Tibial nerve (tissue), 4 donors: ENCODE data around the gene ZNF326.

Experiments used
- EP300 ChIP-seq, 2 donors: sonication (generic); formaldehyde crosslinking; IDR thresholded peaks; one replicate each; pipeline ENCODE4 v1.6.1; 2017; ENCODE audit warnings: antibody characterized with exemption in 2 of 2, mild to moderate bottlenecking in 1 of 2
- POLR2A ChIP-seq, 2 donors: fragments of 450-650 bp; IDR thresholded peaks; one replicate each; pipeline ENCODE4 v1.6.1; 2017; ENCODE audit warnings: antibody characterized with exemption in 2 of 2, mild to moderate bottlenecking in 2 of 2, moderate library complexity in 2 of 2
- TF ChIP-seq, protein P1 (sequence below), 5 experiments: fragments of 200-600 bp in 3 of 5; fragments of 450-650 bp in 2 of 5; sonication (generic) in 3 of 5; IDR thresholded peaks; one replicate each; pipeline ENCODE4 v1.5.1; 2016 to 2019; ENCODE audit warnings: antibody characterized with exemption in 5 of 5, mild to moderate bottlenecking in 3 of 5, moderate library complexity in 2 of 5

GRCh38 chr1:89953131-89953626 is 41.7 kb upstream of the ZNF326 start:
- TF ChIP-seq, protein P1, sequence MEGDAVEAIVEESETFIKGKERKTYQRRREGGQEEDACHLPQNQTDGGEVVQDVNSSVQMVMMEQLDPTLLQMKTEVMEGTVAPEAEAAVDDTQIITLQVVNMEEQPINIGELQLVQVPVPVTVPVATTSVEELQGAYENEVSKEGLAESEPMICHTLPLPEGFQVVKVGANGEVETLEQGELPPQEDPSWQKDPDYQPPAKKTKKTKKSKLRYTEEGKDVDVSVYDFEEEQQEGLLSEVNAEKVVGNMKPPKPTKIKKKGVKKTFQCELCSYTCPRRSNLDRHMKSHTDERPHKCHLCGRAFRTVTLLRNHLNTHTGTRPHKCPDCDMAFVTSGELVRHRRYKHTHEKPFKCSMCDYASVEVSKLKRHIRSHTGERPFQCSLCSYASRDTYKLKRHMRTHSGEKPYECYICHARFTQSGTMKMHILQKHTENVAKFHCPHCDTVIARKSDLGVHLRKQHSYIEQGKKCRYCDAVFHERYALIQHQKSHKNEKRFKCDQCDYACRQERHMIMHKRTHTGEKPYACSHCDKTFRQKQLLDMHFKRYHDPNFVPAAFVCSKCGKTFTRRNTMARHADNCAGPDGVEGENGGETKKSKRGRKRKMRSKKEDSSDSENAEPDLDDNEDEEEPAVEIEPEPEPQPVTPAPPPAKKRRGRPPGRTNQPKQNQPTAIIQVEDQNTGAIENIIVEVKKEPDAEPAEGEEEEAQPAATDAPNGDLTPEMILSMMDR (IDR thresholded peaks at IDR 0.05) = no peak
- TF ChIP-seq POLR2A (IDR thresholded peaks at IDR 0.05) = no peak
- TF ChIP-seq EP300 (IDR thresholded peaks at IDR 0.05) = no peak
